Mesothelial cell of epicardium (in vitro differentiated cells): Measurements from ENCODE around the gene RHEBL1. TPM values are rescaled to one million over a fixed set of nuclear protein-coding genes. Genes with fewer than 3 reads are reported as not detected.

Experiments used
- DNase-seq, 2 experiments: peaks; one replicate each; pipeline ENCODE4 v3.0.0; 2021; ENCODE audit warnings: low spot score in 2 of 2; ENCODE audit not compliant: unreplicated experiment in 2 of 2
- H3K27ac Mint-ChIP-seq: 2 replicates; pipeline ENCODE4 v1.8.0; 2021; ENCODE audit warnings: mixed read lengths
- H3K27me3 Mint-ChIP-seq: 2 replicates; pipeline ENCODE4 v1.8.0; 2021; ENCODE audit warnings: low read depth, mixed read lengths
- H3K36me3 Mint-ChIP-seq: 2 replicates; pipeline ENCODE4 v1.8.0; 2021; ENCODE audit warnings: mixed read lengths
- H3K4me1 Mint-ChIP-seq: 2 replicates; pipeline ENCODE4 v1.8.0; 2021; ENCODE audit warnings: mixed read lengths
- H3K4me3 Mint-ChIP-seq: 2 replicates; pipeline ENCODE4 v1.8.0; 2021; ENCODE audit warnings: mild to moderate bottlenecking, moderate library complexity, mixed read lengths
- H3K9me3 Mint-ChIP-seq: 2 replicates; pipeline ENCODE4 v1.8.0; 2021; ENCODE audit warnings: mixed read lengths
- total RNA-seq: library from RNA; stranded (reverse); gene quantifications from 3 replicates; pipeline ENCODE4 v1.2.1, GENCODE V29; 2021
- TF ChIP-seq, protein P1 (sequence below): fragments of 200-600 bp; sonication (generic); IDR thresholded peaks from one replicate; pipeline ENCODE4 v1.5.0; 2021; ENCODE audit warnings: antibody characterized with exemption; ENCODE audit not compliant: unreplicated experiment

RHEBL1 gene
- total RNA-seq, 1 donor from 2014 or later: 0.60 TPM

DNA sequence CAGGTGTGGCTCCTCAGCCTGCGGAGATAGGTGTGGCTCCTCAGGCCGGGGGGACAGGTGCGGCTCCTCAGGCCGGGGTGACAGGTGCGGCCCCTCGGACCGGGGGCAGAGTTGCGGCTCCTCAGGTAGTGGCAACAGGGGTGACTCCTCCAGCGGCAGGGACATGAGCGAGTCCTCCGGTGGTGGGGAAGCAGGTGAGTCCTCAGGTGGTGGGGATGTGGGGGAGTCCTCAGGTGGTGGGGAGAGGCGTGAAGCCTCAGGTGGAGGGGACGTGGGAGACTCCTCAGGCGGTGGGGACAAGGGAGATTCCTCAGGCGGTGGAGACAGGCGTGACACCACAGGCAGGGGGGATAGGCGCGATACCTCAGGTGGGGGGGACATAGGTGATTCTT, 18.4 kb downstream of the RHEBL1 start:
- Mint-ChIP-seq H3K9me3 (no peaks in the 10 kb centered on the region), H3K4me3 (no peak overlapping the region), H3K4me1 (peaks cover 8% of the 10 kb centered on the region), H3K27me3 (no peaks in the 10 kb centered on the region), H3K27ac (no peak overlapping the region), H3K36me3 (peaks cover 47% of the 10 kb centered on the region)
- TF ChIP-seq, protein P1, sequence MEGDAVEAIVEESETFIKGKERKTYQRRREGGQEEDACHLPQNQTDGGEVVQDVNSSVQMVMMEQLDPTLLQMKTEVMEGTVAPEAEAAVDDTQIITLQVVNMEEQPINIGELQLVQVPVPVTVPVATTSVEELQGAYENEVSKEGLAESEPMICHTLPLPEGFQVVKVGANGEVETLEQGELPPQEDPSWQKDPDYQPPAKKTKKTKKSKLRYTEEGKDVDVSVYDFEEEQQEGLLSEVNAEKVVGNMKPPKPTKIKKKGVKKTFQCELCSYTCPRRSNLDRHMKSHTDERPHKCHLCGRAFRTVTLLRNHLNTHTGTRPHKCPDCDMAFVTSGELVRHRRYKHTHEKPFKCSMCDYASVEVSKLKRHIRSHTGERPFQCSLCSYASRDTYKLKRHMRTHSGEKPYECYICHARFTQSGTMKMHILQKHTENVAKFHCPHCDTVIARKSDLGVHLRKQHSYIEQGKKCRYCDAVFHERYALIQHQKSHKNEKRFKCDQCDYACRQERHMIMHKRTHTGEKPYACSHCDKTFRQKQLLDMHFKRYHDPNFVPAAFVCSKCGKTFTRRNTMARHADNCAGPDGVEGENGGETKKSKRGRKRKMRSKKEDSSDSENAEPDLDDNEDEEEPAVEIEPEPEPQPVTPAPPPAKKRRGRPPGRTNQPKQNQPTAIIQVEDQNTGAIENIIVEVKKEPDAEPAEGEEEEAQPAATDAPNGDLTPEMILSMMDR: no peak
- DNase-seq: no peak

DNA sequence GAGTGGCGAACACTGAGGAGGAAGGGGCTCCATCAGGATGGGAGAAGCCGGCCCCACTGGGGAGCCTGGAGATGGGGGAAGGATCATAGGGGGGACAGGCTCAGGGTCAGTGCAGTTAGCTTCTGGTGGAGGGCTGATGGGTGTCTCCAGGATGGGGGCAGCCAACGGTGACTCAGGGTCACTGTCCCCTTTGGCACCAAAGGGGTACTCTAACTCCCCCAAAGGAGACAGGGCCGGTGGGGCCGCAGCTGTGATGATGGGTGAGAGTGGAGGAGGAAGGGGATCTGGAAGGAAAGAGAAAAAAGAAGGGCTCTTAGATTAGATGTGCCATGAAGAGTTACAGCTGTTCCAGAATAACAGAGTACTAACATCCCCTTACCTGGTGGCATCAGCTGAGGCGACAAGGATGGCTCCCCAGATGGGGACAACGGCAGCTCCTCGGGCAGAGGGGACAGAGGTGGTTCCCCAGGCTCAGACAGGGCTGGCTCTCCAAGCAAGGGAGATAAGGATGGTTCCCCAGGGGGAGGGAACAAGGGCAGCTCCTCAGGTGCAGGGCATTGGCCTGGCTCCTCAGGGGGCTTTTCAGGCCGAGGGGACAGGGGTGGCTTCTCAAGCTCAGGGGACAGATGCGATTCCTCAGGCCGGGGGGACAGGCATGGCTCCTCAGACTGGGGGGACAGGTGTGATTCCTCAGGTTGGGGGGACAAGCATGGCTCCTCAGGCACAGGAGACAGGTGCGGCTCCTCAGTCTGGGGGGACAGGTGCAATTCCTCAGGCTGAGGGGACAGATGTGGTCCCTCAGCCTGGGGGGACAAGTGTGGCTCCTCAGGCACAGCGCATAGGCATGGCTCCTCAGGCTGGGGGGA, 19.0 kb downstream of the RHEBL1 start:
- Mint-ChIP-seq H3K27ac (no peak overlapping the region), H3K27me3 (no peaks in the 10 kb centered on the region), H3K9me3 (no peaks in the 10 kb centered on the region), H3K36me3 (peaks cover 54% of the 10 kb centered on the region), H3K4me1 (peaks cover 2% of the 10 kb centered on the region), H3K4me3 (no peak overlapping the region)
- TF ChIP-seq, protein P1: no peak
- no peak for DNase-seq

GRCh38 chr12:49049566-49050224, 20.1 kb downstream of the RHEBL1 start:
- H3K4me3 Mint-ChIP-seq: no peak overlapping the region
- H3K36me3 Mint-ChIP-seq: peaks cover 52% of the 10 kb centered on the region
- TF ChIP-seq, protein P1: no peak
- no peaks in the 10 kb centered on the region for H3K27me3 Mint-ChIP-seq
- no peaks in the 10 kb centered on the region for H3K4me1 Mint-ChIP-seq
- no peak overlapping the region for H3K27ac Mint-ChIP-seq
- no peaks in the 10 kb centered on the region for H3K9me3 Mint-ChIP-seq
- DNase-seq: no peak

DNA sequence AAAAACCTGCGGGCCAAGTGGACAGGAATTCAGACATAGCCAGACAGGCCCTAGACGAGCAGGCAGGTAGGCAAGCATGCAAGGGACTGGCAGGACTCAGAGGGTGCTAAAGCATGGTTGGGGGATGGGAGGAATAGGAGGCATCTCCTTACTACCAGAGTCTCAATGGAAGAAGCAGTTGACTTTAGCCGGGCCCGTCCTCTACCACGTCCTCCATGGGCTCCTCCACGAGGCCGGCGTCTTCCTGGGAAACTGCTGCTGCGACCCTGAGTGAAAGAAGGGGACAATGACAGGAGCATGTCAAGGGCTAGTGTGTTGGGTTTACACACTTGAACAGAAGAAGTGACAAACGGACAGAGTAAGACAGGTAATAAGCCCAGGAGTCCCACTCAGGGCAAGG, 20.8 kb downstream of the RHEBL1 start:
- no peak overlapping the region for H3K4me3 Mint-ChIP-seq
- H3K27ac Mint-ChIP-seq: no peak overlapping the region
- H3K9me3 Mint-ChIP-seq: no peaks in the 10 kb centered on the region
- peaks cover 57% of the 10 kb centered on the region for H3K36me3 Mint-ChIP-seq
- DNase-seq: no peak
- H3K27me3 Mint-ChIP-seq: no peaks in the 10 kb centered on the region
- TF ChIP-seq, protein P1: no peak
- H3K4me1 Mint-ChIP-seq: no peaks in the 10 kb centered on the region

GRCh38 chr12:49046129-49046895, 23.5 kb downstream of the RHEBL1 start:
- H3K9me3 Mint-ChIP-seq: no peaks in the 10 kb centered on the region
- H3K4me3 Mint-ChIP-seq: no peak overlapping the region
- no peak overlapping the region for H3K27ac Mint-ChIP-seq
- H3K4me1 Mint-ChIP-seq: no peaks in the 10 kb centered on the region
- H3K36me3 Mint-ChIP-seq: peaks cover 56% of the 10 kb centered on the region
- no peaks in the 10 kb centered on the region for H3K27me3 Mint-ChIP-seq
- TF ChIP-seq, protein P1: no peak
- DNase-seq: no peak
